Measurements from ENCODE around the gene FAM90A26.
"Not testable (repeated sequence)": the region's sequence is repeated elsewhere in the genome, so short reads cannot be mapped to it uniquely, and the experiment has no call there.

FAM90A26 gene

DNA sequence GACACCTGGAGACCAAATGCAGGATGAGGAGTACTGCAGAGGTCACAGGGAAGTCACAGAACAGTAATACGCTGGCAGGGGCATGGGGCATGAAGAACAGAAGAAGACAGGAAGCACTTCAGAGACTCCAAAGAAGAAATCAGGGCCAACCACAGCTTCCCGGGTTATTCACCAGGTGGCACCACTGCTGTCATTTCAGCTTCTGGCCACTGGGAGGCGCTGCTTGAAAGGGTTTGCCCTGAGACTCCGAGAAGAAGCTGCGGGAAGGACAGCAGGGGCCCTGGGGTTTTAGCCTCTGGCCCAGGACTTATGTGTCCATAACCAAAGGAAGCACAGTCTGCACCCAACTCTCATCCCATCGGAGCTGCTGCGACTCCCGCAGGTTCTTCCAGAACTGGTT, 4.2 kb upstream of the FAM90A26 start:
- DNase-seq: not testable (repeated sequence)

DNA sequence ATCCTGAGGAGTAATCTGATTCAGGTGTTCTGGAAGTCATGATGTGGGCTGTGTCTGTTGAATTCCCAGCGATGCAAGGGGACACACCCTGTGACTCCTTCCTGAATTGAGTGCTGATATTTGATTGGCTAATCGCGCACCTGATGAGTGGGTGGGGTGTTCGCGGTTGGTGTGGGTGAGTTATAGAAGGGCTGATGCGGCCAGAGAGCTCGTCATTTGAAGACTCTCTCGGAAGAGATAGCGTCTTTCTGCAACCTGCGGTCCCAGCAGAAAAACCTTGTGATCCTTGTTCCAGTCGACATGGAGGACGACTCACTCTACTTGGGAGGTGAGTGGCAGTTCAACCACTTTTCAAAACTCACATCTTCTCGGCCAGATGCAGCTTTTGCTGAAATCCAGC, 40.1 kb downstream of the FAM90A26 start, which contains the start of gene USP17L10:
Gene USP17L10 (plus strand): TSS at position 301 of the 400 bp plus-strand sequence. CDS start 0 bp downstream, at position 301.
- DNase-seq: not testable (repeated sequence)

DNA sequence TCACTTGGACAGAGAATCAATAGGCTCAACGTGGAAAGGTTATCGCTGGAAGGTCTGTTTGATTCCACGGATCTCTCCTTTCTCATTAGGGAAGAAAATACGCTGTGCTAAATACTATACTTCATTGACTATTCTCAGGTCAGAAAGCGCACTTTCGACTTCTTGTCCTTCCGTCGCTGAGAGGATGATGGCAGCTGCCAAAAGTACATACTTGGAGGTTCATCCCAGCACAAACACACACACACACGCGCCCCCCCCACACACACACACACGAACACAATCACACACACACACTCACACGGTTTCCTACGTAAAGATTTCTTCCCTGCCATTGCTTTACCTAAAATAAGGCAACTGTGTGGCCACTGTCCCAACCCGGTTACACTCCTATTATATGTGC, 44.5 kb downstream of the FAM90A26 start:
- DNase-seq: not testable (repeated sequence)

GRCh38 chr4:9215105-9215504, 44.9 kb downstream of the FAM90A26 start, which contains the start of gene USP17L11:
TSS of gene USP17L11 (plus strand) at chr4:9215405. CDS start at chr4:9215405, 0 bp downstream.
- DNase-seq: not testable (repeated sequence)

- DNase-seq: not testable (repeated sequence)
Observed at GRCh38 chr4:9219852-9220251, 49.6 kb downstream of the FAM90A26 start, which contains the start of gene USP17L12. TSS of gene USP17L12 (plus strand) at chr4:9220152. CDS start at chr4:9220152, 0 bp downstream.

DNA sequence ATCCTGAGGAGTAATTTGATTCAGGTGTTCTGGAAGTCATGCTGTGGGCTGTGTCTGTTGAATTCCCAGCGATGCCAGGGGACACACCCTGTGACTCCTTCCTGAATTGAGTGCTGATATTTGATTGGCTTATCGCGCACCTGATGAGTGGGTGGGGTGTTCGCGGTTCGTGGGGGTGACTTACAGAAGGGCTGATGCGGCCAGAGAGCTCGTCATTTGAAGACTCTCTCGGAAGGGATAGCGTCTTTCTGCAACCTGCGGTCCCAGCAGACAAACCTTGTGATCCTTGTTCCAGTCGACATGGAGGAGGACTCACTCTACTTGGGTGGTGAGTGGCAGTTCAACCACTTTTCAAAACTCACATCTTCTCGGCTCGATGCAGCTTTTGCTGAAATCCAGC, 54.4 kb downstream of the FAM90A26 start, which contains the start of gene USP17L13:
Gene USP17L13 (plus strand): TSS at position 301 of the 400 bp plus-strand sequence. CDS start 0 bp downstream, at position 301.
- not testable (repeated sequence) for DNase-seq
